ENCODE measurements around the gene E2F1. TPM values are rescaled to one million over a fixed set of nuclear protein-coding genes. Genes with fewer than 3 reads are reported as not detected.
A peak's percentile ranks its signal among the peaks of the same experiment; 100 is the strongest.

The E2F1 gene
- total and polyA plus RNA-seq, 7 experiments from 2014 or later = 0.46 to 61.6 (median 1.5) TPM; not detected in 1

GRCh38 chr20:33667245-33667675 lies 18.9 kb downstream of the E2F1 start:
- Histone ChIP-seq H3K27ac (ENCODE audit: low read depth, low read length) (peak overlapping the region; percentile 60), H3K36me3 (ENCODE audit: control insufficient read depth in 2 of 3, insufficient read depth in 3 of 3, low read length in 3 of 3) (no peaks in the 10 kb centered on the region), H3K4me3 (ENCODE audit: low read length) (peak overlapping the region; percentile 79), H3K27me3 (ENCODE audit: control insufficient read depth in 2 of 2, insufficient read depth in 2 of 2, low read length in 2 of 2) (no peaks in the 10 kb centered on the region), H3K4me1 (ENCODE audit: control insufficient read depth in 2 of 2, insufficient read depth in 2 of 2, low read length in 2 of 2) (peaks cover 18 to 21% of the 10 kb centered on the region in 2 donors), H3K9me3 (ENCODE audit: control insufficient read depth in 2 of 3, low read length in 3 of 3) (no peaks in the 10 kb centered on the region)
- peak in 3 of 9 donors; percentile 31 to 61 (median 36) for DNase-seq
- Mint-ChIP-seq H3K27me3 (no peaks in the 10 kb centered on the region), H3K4me1 (peaks cover 20 to 54% (median 39%) of the 10 kb centered on the region in 7 donors), H3K9me3 (no peaks in the 10 kb centered on the region), H3K4me3 (peak overlapping the region; percentile 65 to 99 (median 82)), H3K36me3 (peaks cover 0 to 15% (median 0%) of the 10 kb centered on the region in 5 donors), H3K27ac (peak overlapping the region in 5 of 9 donors; percentile 19 to 78 (median 28))
- POLR2A ChIA-PET = interaction anchor here (0.6 to 7.6 kb wide), 14 partner anchors 13 to 266 kb away, joined by 3 to 75 read pairs (median 7); partner anchors contain the start of genes CBFA2T2, CDK5RAP1, E2F1 and PXMP4
- intact Hi-C loops (cut with micrococcal nuclease) = loop anchor here (1.0 to 10.0 kb wide), 6 partner anchors 148 to 445 kb away; partner anchors contain the start of genes CHMP4B (in 1 of the 2), EIF2S2 (in 1 of the 2) and RALY (in 1 of the 2)
- ATAC-seq = peak; percentile 24
- CTCF ChIA-PET = interaction anchor here (0.6 to 4.4 kb wide), 9 partner anchors 9 to 395 kb away, joined by 3 to 33 read pairs (median 7); no protein-coding TSS in a partner anchor

GRCh38 chr20:33666293-33667244 lies 19.6 kb downstream of the E2F1 start, which contains the start of gene ACTL10:
Gene ACTL10, plus strand, starts transcription at chr20:33666943. Its CDS starts 555 bp downstream, at chr20:33667498.
- Mint-ChIP-seq H3K4me1 (peaks cover 21 to 54% (median 35%) of the 10 kb centered on the region in 7 donors), H3K27me3 (no peaks in the 10 kb centered on the region), H3K4me3 (peak within 1 kb of the TSS; percentile 95 to 100 (median 98)), H3K27ac (peak within 1 kb of the TSS; percentile 90 to 98 (median 95)), H3K36me3 (peaks cover 0 to 10% (median 0%) of the 10 kb centered on the region in 5 donors), H3K9me3 (no peaks in the 10 kb centered on the region)
- no peaks in the 10 kb centered on the region for H3K27me3 ChIP-seq (ENCODE audit: control insufficient read depth in 2 of 2, insufficient read depth in 2 of 2, low read length in 2 of 2)
- DNase-seq (peak; percentile 45 to 86 (median 60)), ATAC-seq (peak; percentile 79)
- ChIA-PET POLR2A (interaction anchor here (0.6 to 7.6 kb wide), 13 partner anchors 13 to 327 kb away, joined by 3 to 75 read pairs (median 8); partner anchors contain the start of genes CBFA2T2, E2F1, PXMP4 and ZNF341), CTCF (interaction anchor here (0.6 to 4.4 kb wide), 9 partner anchors 13 to 396 kb away, joined by 3 to 33 read pairs (median 8); no protein-coding TSS in a partner anchor)
- peaks cover 19 to 21% of the 10 kb centered on the region in 2 donors for H3K4me1 ChIP-seq (ENCODE audit: control insufficient read depth in 2 of 2, insufficient read depth in 2 of 2, low read length in 2 of 2)
- H3K27ac ChIP-seq (ENCODE audit: low read depth, low read length) = peak within 1 kb of the TSS; percentile 60
- H3K9me3 ChIP-seq (ENCODE audit: control insufficient read depth in 2 of 3, low read length in 3 of 3) = no peaks in the 10 kb centered on the region
- H3K36me3 ChIP-seq (ENCODE audit: control insufficient read depth in 2 of 3, insufficient read depth in 3 of 3, low read length in 3 of 3) = no peaks in the 10 kb centered on the region
- intact Hi-C loops (cut with micrococcal nuclease) = loop anchor here (1.0 to 10.0 kb wide), 12 partner anchors 8 to 446 kb away; partner anchors contain the start of genes RALY (in 2 of the 2), CDK5RAP1 (in 1 of the 2), CHMP4B (in 1 of the 2) and E2F1 (in 1 of the 2)
- peak within 1 kb of the TSS; percentile 79 for H3K4me3 ChIP-seq (ENCODE audit: low read length)

GRCh38 chr20:33664762-33665144 lies 21.4 kb downstream of the E2F1 start:
- no peaks in the 10 kb centered on the region for H3K9me3 Mint-ChIP-seq
- ChIA-PET POLR2A (interaction anchor here (0.7 to 7.6 kb wide), 14 partner anchors 8 to 447 kb away, joined by 3 to 75 read pairs (median 9); partner anchors contain the start of genes CBFA2T2, CDK5RAP1, EIF2S2 and NECAB3), CTCF (interaction anchor here (0.7 to 2.8 kb wide), 4 partner anchors 11 to 70 kb away, joined by 3 to 8 read pairs (median 4); partner anchors contain the start of gene PXMP4)
- H3K4me3 Mint-ChIP-seq = peak overlapping the region; percentile 68 to 100 (median 86)
- Histone ChIP-seq H3K27me3 (ENCODE audit: control insufficient read depth in 2 of 2, insufficient read depth in 2 of 2, low read length in 2 of 2) (no peaks in the 10 kb centered on the region), H3K9me3 (ENCODE audit: control insufficient read depth in 2 of 3, low read length in 3 of 3) (no peaks in the 10 kb centered on the region), H3K36me3 (ENCODE audit: control insufficient read depth in 2 of 3, insufficient read depth in 3 of 3, low read length in 3 of 3) (no peaks in the 10 kb centered on the region), H3K4me1 (ENCODE audit: control insufficient read depth in 2 of 2, insufficient read depth in 2 of 2, low read length in 2 of 2) (peaks cover 19 to 21% of the 10 kb centered on the region in 2 donors), H3K27ac (ENCODE audit: low read depth, low read length) (peak overlapping the region; percentile 80), H3K4me3 (ENCODE audit: low read length) (no peak overlapping the region)
- H3K27me3 Mint-ChIP-seq = no peaks in the 10 kb centered on the region
- H3K36me3 Mint-ChIP-seq = peaks cover 0 to 7% (median 0%) of the 10 kb centered on the region in 5 donors
- no peak for ATAC-seq
- DNase-seq = peak in 1 of 9 donors; percentile 9
- peaks cover 20 to 48% (median 35%) of the 10 kb centered on the region in 7 donors for H3K4me1 Mint-ChIP-seq
- H3K27ac Mint-ChIP-seq = peak overlapping the region; percentile 78 to 97 (median 92)
- intact Hi-C loops (cut with micrococcal nuclease) = loop anchor here (5.0 to 10.0 kb wide), 6 partner anchors 68 to 448 kb away; partner anchors contain the start of genes CHMP4B (in 1 of the 2), EIF2S2 (in 1 of the 2), RALY (in 1 of the 2) and ZNF341 (in 1 of the 2)

GRCh38 chr20:33664085-33664761 lies 22.0 kb downstream of the E2F1 start:
- no peak for ATAC-seq
- H3K4me3 ChIP-seq (ENCODE audit: low read length) = peak overlapping the region; percentile 58
- Mint-ChIP-seq H3K4me1 (peaks cover 20 to 46% (median 35%) of the 10 kb centered on the region in 7 donors), H3K27me3 (no peaks in the 10 kb centered on the region), H3K9me3 (no peaks in the 10 kb centered on the region), H3K4me3 (peak overlapping the region; percentile 80 to 100 (median 86)), H3K36me3 (peaks cover 0 to 7% (median 0%) of the 10 kb centered on the region in 5 donors), H3K27ac (peak overlapping the region; percentile 78 to 97 (median 92))
- peak overlapping the region; percentile 80 for H3K27ac ChIP-seq (ENCODE audit: low read depth, low read length)
- ChIA-PET CTCF (interaction anchor here (0.7 to 2.8 kb wide), 5 partner anchors 11 to 71 kb away, joined by 3 to 8 read pairs (median 3); partner anchors contain the start of gene PXMP4), POLR2A (interaction anchor here (0.5 to 7.6 kb wide), 20 partner anchors 8 to 448 kb away, joined by 3 to 75 read pairs (median 4); partner anchors contain the start of genes CBFA2T2, CDK5RAP1, CHMP4B and EIF2S2)
- no peaks in the 10 kb centered on the region for H3K27me3 ChIP-seq (ENCODE audit: control insufficient read depth in 2 of 2, insufficient read depth in 2 of 2, low read length in 2 of 2)
- H3K36me3 ChIP-seq (ENCODE audit: control insufficient read depth in 2 of 3, insufficient read depth in 3 of 3, low read length in 3 of 3) = no peaks in the 10 kb centered on the region
- intact Hi-C loops (cut with micrococcal nuclease) = loop anchor here (5.0 to 10.0 kb wide), 3 partner anchors 68 to 253 kb away; partner anchors contain the start of genes CHMP4B (in 1 of the 2) and ZNF341 (in 1 of the 2)
- DNase-seq = peak in 1 of 9 donors; percentile 8
- no peaks in the 10 kb centered on the region for H3K9me3 ChIP-seq (ENCODE audit: control insufficient read depth in 2 of 3, low read length in 3 of 3)
- peaks cover 19 to 21% of the 10 kb centered on the region in 2 donors for H3K4me1 ChIP-seq (ENCODE audit: control insufficient read depth in 2 of 2, insufficient read depth in 2 of 2, low read length in 2 of 2)

- Mint-ChIP-seq H3K4me1 (peaks cover 20 to 40% (median 34%) of the 10 kb centered on the region in 7 donors), H3K4me3 (peak overlapping the region; percentile 80 to 100 (median 88)), H3K27me3 (no peaks in the 10 kb centered on the region), H3K9me3 (no peaks in the 10 kb centered on the region), H3K27ac (peak overlapping the region; percentile 87 to 97 (median 92)), H3K36me3 (peaks cover 0 to 4% (median 0%) of the 10 kb centered on the region in 5 donors)
- ChIA-PET POLR2A (interaction anchor here (0.5 to 7.6 kb wide), 17 partner anchors 10 to 330 kb away, joined by 3 to 75 read pairs (median 8); partner anchors contain the start of genes CBFA2T2, CDK5RAP1, CHMP4B and NECAB3), CTCF (interaction anchor here (0.5 to 2.8 kb wide), 6 partner anchors 10 to 225 kb away, joined by 3 to 8 read pairs (median 3); partner anchors contain the start of genes PXMP4 and ZNF341)
- no peaks in the 10 kb centered on the region for H3K27me3 ChIP-seq (ENCODE audit: control insufficient read depth in 2 of 2, insufficient read depth in 2 of 2, low read length in 2 of 2)
- H3K4me1 ChIP-seq (ENCODE audit: control insufficient read depth in 2 of 2, insufficient read depth in 2 of 2, low read length in 2 of 2) = peaks cover 19% of the 10 kb centered on the region in 2 donors
- no peaks in the 10 kb centered on the region for H3K9me3 ChIP-seq (ENCODE audit: control insufficient read depth in 2 of 3, low read length in 3 of 3)
- H3K27ac ChIP-seq (ENCODE audit: low read depth, low read length) = peak overlapping the region; percentile 80
- H3K36me3 ChIP-seq (ENCODE audit: control insufficient read depth in 2 of 3, insufficient read depth in 3 of 3, low read length in 3 of 3) = no peaks in the 10 kb centered on the region
- intact Hi-C loops (cut with micrococcal nuclease) = loop anchor here (1.0 to 10.0 kb wide), 10 partner anchors 23 to 254 kb away; partner anchors contain the start of genes CHMP4B (in 2 of the 2), PXMP4 (in 2 of the 2), E2F1 (in 1 of the 2) and SNTA1 (in 1 of the 2)
- ATAC-seq = peak; percentile 67
- peak overlapping the region; percentile 58 for H3K4me3 ChIP-seq (ENCODE audit: low read length)
- peak; percentile 51 to 90 (median 79) for DNase-seq
These were observed 22.8 kb downstream of the E2F1 start for GRCh38 chr20:33663161-33664084.
